GM21529 (cell line): Measurements from ENCODE around the gene MMP20.

ENCODE experiments used
- ATAC-seq: cut with Tn5 transposase; IDR thresholded peaks from one replicate; pipeline ENCODE4 v1.9.1; 2021; ENCODE audit not compliant: unreplicated experiment

MMP20 gene

GRCh38 chr11:102560555-102561011 lies 64.5 kb downstream of the MMP20 start:
- peak; percentile 71 for ATAC-seq

- ATAC-seq = peak; percentile 48
Measured at GRCh38 chr11:102559839-102560238, 65.3 kb downstream of the MMP20 start.

- ATAC-seq = no peak
Measured at GRCh38 chr11:102555091-102555490, 70.0 kb downstream of the MMP20 start.

GRCh38 chr11:102553835-102554282 lies 71.3 kb downstream of the MMP20 start:
- peak; percentile 88 for ATAC-seq

- no peak for ATAC-seq
Measured at GRCh38 chr11:102552447-102553194, 72.5 kb downstream of the MMP20 start.

- no peak for ATAC-seq
Measured at GRCh38 chr11:102552020-102552419, 73.1 kb downstream of the MMP20 start.

GRCh38 chr11:102551169-102551781 lies 73.9 kb downstream of the MMP20 start:
- ATAC-seq = no peak

GRCh38 chr11:102546923-102547471 lies 78.1 kb downstream of the MMP20 start:
- peak; percentile 75 for ATAC-seq

GRCh38 chr11:102546427-102546826 lies 78.7 kb downstream of the MMP20 start:
- ATAC-seq = peak; percentile 57

- no peak for ATAC-seq
Measured at GRCh38 chr11:102545701-102546100, 79.4 kb downstream of the MMP20 start.

- no peak for ATAC-seq
Measured at GRCh38 chr11:102544594-102544993, 80.5 kb downstream of the MMP20 start.

- no peak for ATAC-seq
Measured at GRCh38 chr11:102539567-102539966, 85.6 kb downstream of the MMP20 start.

GRCh38 chr11:102538932-102539331 lies 86.2 kb downstream of the MMP20 start:
- ATAC-seq = no peak

- ATAC-seq = no peak
Measured at GRCh38 chr11:102534261-102534872, 90.8 kb downstream of the MMP20 start.

- ATAC-seq = no peak
Measured at GRCh38 chr11:102530558-102530957, 94.6 kb downstream of the MMP20 start, which contains the start of gene MMP7. MMP7 (minus strand) TSS chr11:102530747; CDS start chr11:102530700, 47 bp downstream.

- ATAC-seq = no peak
Measured at GRCh38 chr11:102528618-102529017, 96.5 kb downstream of the MMP20 start.

- no peak for ATAC-seq
Measured at GRCh38 chr11:102527684-102528083, 97.4 kb downstream of the MMP20 start.

GRCh38 chr11:102527041-102527440 lies 98.1 kb downstream of the MMP20 start:
- no peak for ATAC-seq
